SK-N-SH (cell line): ENCODE data around the gene GLS2. TPM values are rescaled to one million over a fixed set of nuclear protein-coding genes. Genes with fewer than 3 reads are reported as not detected.

ENCODE experiments used
- CTCF ChIA-PET: fragments of 300-600, 350-600 bp; formaldehyde crosslinking; extraction: SDS; loops from one replicate; lab custom pipeline; 2021; lab: Yijun Ruan, JAX
- POLR2A ChIA-PET: fragments of 350-600 bp; sonication (Branson Sonifier 250); formaldehyde crosslinking; extraction: SDS; loops from one replicate; lab custom pipeline; 2020; ENCODE audit warnings: antibody characterized with exemption, inconsistent platforms; lab: Yijun Ruan, JAX
- DNase-seq: peaks from one replicate; pipeline ENCODE4 v3.0.0; 2012
- H2AFZ ChIP-seq: fragments of 200-600 bp; sonication (generic); 2 replicates; pipeline ENCODE4 v1.8.1; 2016; ENCODE audit warnings: antibody characterized with exemption, mild to moderate bottlenecking, low read depth
- H3F3A ChIP-seq: fragments of 200-600 bp; sonication (generic); replicated peaks from 2 replicates; pipeline ENCODE3; 2016; ENCODE audit warnings: antibody characterized with exemption, mild to moderate bottlenecking; ENCODE audit not compliant: insufficient read depth
- H3K27ac ChIP-seq, 2 experiments: fragments of 200-500 bp in 1 of 2; fragments of 200-600 bp in 1 of 2; sonication (Bioruptor generic) in 1 of 2; sonication (generic), shearing (Covaris generic) in 1 of 2; 2 replicates each; pipeline versions ENCODE4 v1.5.1 to v1.6.1; 2014 to 2016; ENCODE audit warnings: low read depth in 2 of 2, inconsistent platforms in 1 of 2, low read length in 1 of 2, mild to moderate bottlenecking in 1 of 2, mixed read lengths in 1 of 2
- H3K27me3 ChIP-seq: fragments of 200-600 bp; sonication (generic), shearing (Covaris generic); 2 replicates; pipeline ENCODE4 v1.6.1; 2016; ENCODE audit warnings: mixed run types; ENCODE audit not compliant: insufficient read depth
- H3K36me3 ChIP-seq, 2 experiments: fragments of 200-500 bp in 1 of 2; fragments of 200-600 bp in 1 of 2; sonication (Bioruptor generic) in 1 of 2; sonication (generic) in 1 of 2; replicated peaks in 1 of 2; 2 replicates each; pipeline versions ENCODE3 to v1.5.1; 2014 to 2016; ENCODE audit warnings: low read length in 1 of 2, mild to moderate bottlenecking in 1 of 2; ENCODE audit not compliant: insufficient read depth in 2 of 2, control insufficient read depth in 1 of 2
- H3K4me1 ChIP-seq, 2 experiments: fragments of 200-500 bp in 1 of 2; fragments of 200-600 bp in 1 of 2; sonication (Bioruptor generic) in 1 of 2; sonication (generic), shearing (Covaris generic) in 1 of 2; 2 replicates each; pipeline versions ENCODE4 v1.5.1 to v1.6.1; 2014 to 2016; ENCODE audit warnings: low read depth in 1 of 2, low read length in 1 of 2, mixed run types in 1 of 2; ENCODE audit not compliant: insufficient read depth in 2 of 2, control insufficient read depth in 1 of 2
- H3K4me2 ChIP-seq: fragments of 200-600 bp; sonication (generic), shearing (Covaris generic); 2 replicates; pipeline ENCODE4 v1.6.1; 2017; ENCODE audit warnings: mixed run types
- H3K4me3 ChIP-seq, 2 experiments: fragments of 200-500 bp in 1 of 2; fragments of 200-600 bp in 1 of 2; sonication (Bioruptor generic) in 1 of 2; sonication (generic), shearing (Covaris generic) in 1 of 2; 2 replicates each; pipeline versions ENCODE4 v1.5.1 to v1.8.1; 2014 to 2016; ENCODE audit warnings: low read depth in 2 of 2, inconsistent platforms in 1 of 2, low read length in 1 of 2, mild to moderate bottlenecking in 1 of 2, mixed read lengths in 1 of 2, moderate library complexity in 1 of 2
- H3K79me2 ChIP-seq: fragments of 200-600 bp; sonication (generic); 2 replicates; pipeline ENCODE4 v1.8.1; 2017; ENCODE audit warnings: mild to moderate bottlenecking; ENCODE audit not compliant: insufficient read depth
- H3K9ac ChIP-seq: fragments of 200-600 bp; sonication (generic); 2 replicates; pipeline ENCODE4 v1.6.1; 2017; ENCODE audit warnings: mixed run types
- H3K9me2 ChIP-seq: fragments of 200-600 bp; sonication (generic); 2 replicates; pipeline ENCODE4 v1.6.1; 2017; ENCODE audit warnings: mixed run types
- H3K9me3 ChIP-seq: fragments of 200-600 bp; sonication (generic); 2 replicates; pipeline ENCODE4 v1.6.1; 2017; ENCODE audit warnings: mixed run types, mild to moderate bottlenecking, moderate library complexity
- H4K20me1 ChIP-seq: fragments of 200-600 bp; sonication (generic); 2 replicates; pipeline ENCODE4 v1.6.1; 2017; ENCODE audit warnings: mild to moderate bottlenecking, mixed run types; ENCODE audit not compliant: insufficient read depth
- ELF1 ChIP-seq: IDR thresholded peaks from 2 replicates; pipeline ENCODE4 v1.4.0; 2012
- EP300 ChIP-seq, 2 experiments: IDR thresholded peaks; 2 replicates each; pipeline versions ENCODE4 v1.4.0 to v1.6.1; 2012; ENCODE audit warnings: borderline replicate concordance in 1 of 2, low read depth in 1 of 2, low read length in 1 of 2
- EZH2phosphoT487 ChIP-seq: fragments of 200-600 bp; sonication (generic); IDR thresholded peaks from 2 replicates; pipeline ENCODE4 v1.6.1; 2017; ENCODE audit warnings: low read depth, mixed run types, mild to moderate bottlenecking, antibody characterized with exemption, moderate library complexity, borderline replicate concordance
- FOSL2 ChIP-seq: IDR thresholded peaks from 2 replicates; pipeline ENCODE4 v1.4.0; 2012; ENCODE audit warnings: low read depth, mild to moderate bottlenecking, moderate library complexity, borderline replicate concordance
- FOXJ3 ChIP-seq: sonication (generic); formaldehyde crosslinking; IDR thresholded peaks from 2 replicates; pipeline ENCODE4 v1.5.1; 2020; ENCODE audit warnings: mild to moderate bottlenecking, missing genetic modification reagents
- GATA2 ChIP-seq: sonication (generic); formaldehyde crosslinking; IDR thresholded peaks from 2 replicates; pipeline ENCODE4 v1.5.0; 2020; ENCODE audit warnings: mild to moderate bottlenecking, missing genetic modification reagents
- IRF3 ChIP-seq: fragments of 150-350 bp; IDR thresholded peaks from 2 replicates; pipeline ENCODE4 v1.6.1; 2016; ENCODE audit warnings: mild to moderate bottlenecking, low read depth, low read length
- JUND ChIP-seq: IDR thresholded peaks from 2 replicates; pipeline ENCODE4 v1.4.0; 2012
- MAX ChIP-seq: IDR thresholded peaks from 2 replicates; pipeline ENCODE4 v1.4.0; 2012; ENCODE audit warnings: low read depth
- MEF2A ChIP-seq: IDR thresholded peaks from 2 replicates; pipeline ENCODE4 v1.4.0; 2012; ENCODE audit warnings: low read depth, borderline replicate concordance
- MXI1 ChIP-seq: IDR thresholded peaks from 2 replicates; pipeline ENCODE4 v1.6.1; 2012; ENCODE audit warnings: mild to moderate bottlenecking, low read depth, low read length, improper control_type of control experiment
- NRF1 ChIP-seq: IDR thresholded peaks from 2 replicates; pipeline ENCODE4 v1.6.1; 2012; ENCODE audit warnings: low read depth, mild to moderate bottlenecking, low read length
- POLR2AphosphoS5 ChIP-seq: IDR thresholded peaks from 2 replicates; pipeline ENCODE4 v1.6.1; 2012; ENCODE audit warnings: low read depth, low read length
- REST ChIP-seq: IDR thresholded peaks from 2 replicates; pipeline ENCODE4 v1.6.1; 2012; ENCODE audit warnings: mild to moderate bottlenecking, low read depth, low read length, moderate library complexity
- RFX5 ChIP-seq: IDR thresholded peaks from 2 replicates; pipeline ENCODE4 v1.6.1; 2012; ENCODE audit warnings: mild to moderate bottlenecking, improper control_type of control experiment, low read length
- SIN3A ChIP-seq: IDR thresholded peaks from 2 replicates; pipeline ENCODE4 v1.6.1; 2012; ENCODE audit warnings: low read depth, mild to moderate bottlenecking, low read length, moderate library complexity, borderline replicate concordance
- SMC3 ChIP-seq: IDR thresholded peaks from 2 replicates; pipeline ENCODE4 v1.6.1; 2012; ENCODE audit warnings: low read depth, low read length, improper control_type of control experiment
- TAF1 ChIP-seq: IDR thresholded peaks from 2 replicates; pipeline ENCODE4 v1.6.1; 2012; ENCODE audit warnings: low read depth, mild to moderate bottlenecking, low read length, moderate library complexity, borderline replicate concordance
- TCF12 ChIP-seq: IDR thresholded peaks from 2 replicates; pipeline ENCODE4 v1.4.0; 2012
- TEAD4 ChIP-seq: IDR thresholded peaks from 2 replicates; pipeline ENCODE4 v1.4.0; 2012; ENCODE audit warnings: mild to moderate bottlenecking, borderline replicate concordance; ENCODE audit not compliant: insufficient read depth
- USF1 ChIP-seq: IDR thresholded peaks from 2 replicates; pipeline ENCODE4 v1.4.0; 2012; ENCODE audit warnings: low read depth, borderline replicate concordance
- YY1 ChIP-seq: IDR thresholded peaks from 2 replicates; pipeline ENCODE4 v1.4.0; 2012; ENCODE audit warnings: low read depth, mild to moderate bottlenecking
- WGBS: methylation state at CpG from one replicate; pipeline ENCODE4 v1.1.6; 2017; ENCODE audit warnings: low lambda C conversion rate; 5-methylcytosine and 5-hydroxymethylcytosine counted together
- polyA plus RNA-seq, 3 experiments: library from polyadenylated mRNA; depleted of rRNA; stranded (reverse); fragments of >200 nt; gene quantifications; 2 replicates each; pipeline ENCODE4 v1.2.3, GENCODE V29; 2012
- TF ChIP-seq, protein P1 (sequence below): IDR thresholded peaks from 2 replicates; pipeline ENCODE4; 2012
- TF ChIP-seq, protein P2 (sequence below): fragments of 200-600 bp; sonication (generic); IDR thresholded peaks from 2 replicates; pipeline ENCODE4 v1.6.1; 2017; ENCODE audit warnings: antibody characterized with exemption, mild to moderate bottlenecking, moderate library complexity

Gene GLS2
- polyA plus RNA-seq, 1 of the 3 experiments (the other 2 are of a cell fraction): 2.1 TPM

DNA sequence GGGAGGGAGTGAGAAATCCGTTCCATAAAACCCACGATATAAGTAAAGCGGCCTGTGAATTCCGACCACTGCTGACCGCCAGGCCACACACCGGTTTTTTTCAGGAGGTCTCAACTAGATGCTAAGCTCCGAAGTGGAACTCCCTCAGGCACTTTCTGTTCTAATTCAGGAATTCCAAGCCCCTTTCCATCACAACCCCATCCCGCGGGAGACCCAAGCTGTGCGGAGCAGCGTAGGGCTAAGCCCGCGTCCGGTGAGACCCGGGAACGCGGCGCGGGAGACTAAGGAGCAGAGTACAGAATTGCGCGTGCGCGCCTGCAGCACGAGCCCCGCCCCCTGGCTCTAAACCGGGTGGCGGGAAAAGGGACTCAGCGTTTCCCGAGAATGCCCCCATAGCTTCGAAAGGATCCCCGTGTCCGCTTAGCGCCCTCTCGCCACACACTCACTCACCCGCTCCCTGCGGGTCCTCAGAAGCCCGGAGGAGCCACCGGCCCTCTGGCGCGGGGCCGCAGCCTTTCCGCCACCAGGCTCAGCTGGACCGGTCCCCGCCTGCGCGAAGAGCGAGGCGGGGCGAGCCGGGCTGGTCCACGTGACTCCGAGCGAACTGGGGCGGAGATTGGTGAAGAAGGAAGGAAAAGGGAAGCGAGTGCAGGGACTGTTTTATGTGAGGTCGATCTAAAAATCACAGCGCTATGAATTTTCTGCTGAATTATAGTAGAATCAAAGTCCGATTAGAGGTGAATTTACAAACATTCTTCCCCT lies 38.9 kb downstream of the GLS2 start, which contains the start of gene TIMELESS:
Gene TIMELESS (minus strand): TSS at position 567 of the 762 bp plus-strand sequence. CDS start 15,256 bp downstream, outside the sequence.
- Histone ChIP-seq H3K9ac (peak within 1 kb of the TSS; percentile 90), H3K4me2 (peak within 1 kb of the TSS; percentile 91), H3K79me2 (peaks cover 26% of the 10 kb centered on the region; the same call in 1 of the 2 replicates), H3K27me3 (no peaks in the 10 kb centered on the region), H3K36me3 (no peaks in the 10 kb centered on the region), H3K9me3 (no peaks in the 10 kb centered on the region), H4K20me1 (no peaks in the 10 kb centered on the region), H3F3A (peaks cover 7% of the 10 kb centered on the region), H3K9me2 (no peaks in the 10 kb centered on the region), H3K4me1 (peaks cover 3 to 8% of the 10 kb centered on the region in 2 experiments; a peak in 3 of 4 replicates), H2AFZ (peak within 1 kb of the TSS; percentile 89), H3K27ac (peak within 1 kb of the TSS; percentile 72 to 91), H3K4me3 (peak within 1 kb of the TSS; percentile 68 to 75)
- peak; percentile 95 for DNase-seq
- ChIA-PET CTCF (interaction anchor here (0.6 to 3.3 kb wide), 6 partner anchors 10 to 597 kb away, joined by 3 to 32 read pairs (median 4); partner anchors contain the start of genes CNPY2 and SMARCC2), POLR2A (interaction anchor here (0.6 to 1.6 kb wide), 12 partner anchors 9 to 260 kb away, joined by 3 to 9 read pairs (median 3); partner anchors contain the start of genes CNPY2, GLS2, PAN2 and SMARCC2)
- WGBS: under 1% methylated on average over 49 of the region's 58 CpGs
- TF ChIP-seq SIN3A (peak; percentile 51; the same call in 1 of the 2 replicates), RFX5 (no peak), FOSL2 (no peak), IRF3 (no peak), EP300 (IDR thresholded peaks at IDR 0.05; ENCODE audit: borderline replicate concordance in 1 of 2, low read depth in 1 of 2, low read length in 1 of 2) (no peak), USF1 (peak; percentile 94), FOXJ3 (CRISPR knock-in tag) (no peak), TEAD4 (no peak), NRF1 (peak; percentile 71), TAF1 (peak; percentile 56), MXI1 (peak; percentile 90), JUND (no peak), ELF1 (peak; percentile 67), GATA2 (CRISPR knock-in tag) (no peak), YY1 (no peak), MAX (peak; percentile 86), TCF12 (no peak), SMC3 (no peak), EZH2phosphoT487 (no peak), MEF2A (no peak), POLR2AphosphoS5 (peak; percentile 91), REST (no peak)
- TF ChIP-seq, protein P1, sequence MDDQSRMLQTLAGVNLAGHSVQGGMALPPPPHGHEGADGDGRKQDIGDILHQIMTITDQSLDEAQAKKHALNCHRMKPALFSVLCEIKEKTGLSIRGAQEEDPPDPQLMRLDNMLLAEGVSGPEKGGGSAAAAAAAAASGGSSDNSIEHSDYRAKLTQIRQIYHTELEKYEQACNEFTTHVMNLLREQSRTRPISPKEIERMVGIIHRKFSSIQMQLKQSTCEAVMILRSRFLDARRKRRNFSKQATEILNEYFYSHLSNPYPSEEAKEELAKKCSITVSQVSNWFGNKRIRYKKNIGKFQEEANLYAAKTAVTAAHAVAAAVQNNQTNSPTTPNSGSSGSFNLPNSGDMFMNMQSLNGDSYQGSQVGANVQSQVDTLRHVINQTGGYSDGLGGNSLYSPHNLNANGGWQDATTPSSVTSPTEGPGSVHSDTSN: no peak
- TF ChIP-seq, protein P2, sequence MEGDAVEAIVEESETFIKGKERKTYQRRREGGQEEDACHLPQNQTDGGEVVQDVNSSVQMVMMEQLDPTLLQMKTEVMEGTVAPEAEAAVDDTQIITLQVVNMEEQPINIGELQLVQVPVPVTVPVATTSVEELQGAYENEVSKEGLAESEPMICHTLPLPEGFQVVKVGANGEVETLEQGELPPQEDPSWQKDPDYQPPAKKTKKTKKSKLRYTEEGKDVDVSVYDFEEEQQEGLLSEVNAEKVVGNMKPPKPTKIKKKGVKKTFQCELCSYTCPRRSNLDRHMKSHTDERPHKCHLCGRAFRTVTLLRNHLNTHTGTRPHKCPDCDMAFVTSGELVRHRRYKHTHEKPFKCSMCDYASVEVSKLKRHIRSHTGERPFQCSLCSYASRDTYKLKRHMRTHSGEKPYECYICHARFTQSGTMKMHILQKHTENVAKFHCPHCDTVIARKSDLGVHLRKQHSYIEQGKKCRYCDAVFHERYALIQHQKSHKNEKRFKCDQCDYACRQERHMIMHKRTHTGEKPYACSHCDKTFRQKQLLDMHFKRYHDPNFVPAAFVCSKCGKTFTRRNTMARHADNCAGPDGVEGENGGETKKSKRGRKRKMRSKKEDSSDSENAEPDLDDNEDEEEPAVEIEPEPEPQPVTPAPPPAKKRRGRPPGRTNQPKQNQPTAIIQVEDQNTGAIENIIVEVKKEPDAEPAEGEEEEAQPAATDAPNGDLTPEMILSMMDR: no peak
